Measurements from ENCODE around the gene TMC7.

GRCh38 chr16:19033761-19034160 is 50.0 kb downstream of the TMC7 start:
- TF ChIP-seq CTCF (IDR thresholded peaks at IDR 0.05): no peak
- no peak for TF ChIP-seq NRF1 (IDR thresholded peaks at IDR 0.05; ENCODE audit: low read depth, low read length)
- no peak for TF ChIP-seq GABPA (IDR thresholded peaks at IDR 0.05; ENCODE audit: low read depth)
- no peak for TF ChIP-seq RAD21 (IDR thresholded peaks at IDR 0.05; ENCODE audit: low read length)
- no peak for TF ChIP-seq MAX (IDR thresholded peaks at IDR 0.05; ENCODE audit: low read depth)
- no peak for TF ChIP-seq CHD2 (IDR thresholded peaks at IDR 0.05; ENCODE audit: low read length, partially characterized antibody)
- TF ChIP-seq USF2 (IDR thresholded peaks at IDR 0.05; ENCODE audit: borderline replicate concordance, low read depth, low read length): no peak
- TF ChIP-seq REST (IDR thresholded peaks at IDR 0.05; ENCODE audit: low read depth, low read length): no peak
- no peak for TF ChIP-seq TCF12 (IDR thresholded peaks at IDR 0.05)
- TF ChIP-seq, protein P1, sequence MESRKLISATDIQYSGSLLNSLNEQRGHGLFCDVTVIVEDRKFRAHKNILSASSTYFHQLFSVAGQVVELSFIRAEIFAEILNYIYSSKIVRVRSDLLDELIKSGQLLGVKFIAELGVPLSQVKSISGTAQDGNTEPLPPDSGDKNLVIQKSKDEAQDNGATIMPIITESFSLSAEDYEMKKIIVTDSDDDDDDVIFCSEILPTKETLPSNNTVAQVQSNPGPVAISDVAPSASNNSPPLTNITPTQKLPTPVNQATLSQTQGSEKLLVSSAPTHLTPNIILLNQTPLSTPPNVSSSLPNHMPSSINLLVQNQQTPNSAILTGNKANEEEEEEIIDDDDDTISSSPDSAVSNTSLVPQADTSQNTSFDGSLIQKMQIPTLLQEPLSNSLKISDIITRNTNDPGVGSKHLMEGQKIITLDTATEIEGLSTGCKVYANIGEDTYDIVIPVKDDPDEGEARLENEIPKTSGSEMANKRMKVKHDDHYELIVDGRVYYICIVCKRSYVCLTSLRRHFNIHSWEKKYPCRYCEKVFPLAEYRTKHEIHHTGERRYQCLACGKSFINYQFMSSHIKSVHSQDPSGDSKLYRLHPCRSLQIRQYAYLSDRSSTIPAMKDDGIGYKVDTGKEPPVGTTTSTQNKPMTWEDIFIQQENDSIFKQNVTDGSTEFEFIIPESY (IDR thresholded peaks at IDR 0.05; ENCODE audit: borderline replicate concordance, low read depth): no peak

Measured in SK-N-SH (cell line).